ENCODE results near the gene DCST1.

DCST1 gene

DNA sequence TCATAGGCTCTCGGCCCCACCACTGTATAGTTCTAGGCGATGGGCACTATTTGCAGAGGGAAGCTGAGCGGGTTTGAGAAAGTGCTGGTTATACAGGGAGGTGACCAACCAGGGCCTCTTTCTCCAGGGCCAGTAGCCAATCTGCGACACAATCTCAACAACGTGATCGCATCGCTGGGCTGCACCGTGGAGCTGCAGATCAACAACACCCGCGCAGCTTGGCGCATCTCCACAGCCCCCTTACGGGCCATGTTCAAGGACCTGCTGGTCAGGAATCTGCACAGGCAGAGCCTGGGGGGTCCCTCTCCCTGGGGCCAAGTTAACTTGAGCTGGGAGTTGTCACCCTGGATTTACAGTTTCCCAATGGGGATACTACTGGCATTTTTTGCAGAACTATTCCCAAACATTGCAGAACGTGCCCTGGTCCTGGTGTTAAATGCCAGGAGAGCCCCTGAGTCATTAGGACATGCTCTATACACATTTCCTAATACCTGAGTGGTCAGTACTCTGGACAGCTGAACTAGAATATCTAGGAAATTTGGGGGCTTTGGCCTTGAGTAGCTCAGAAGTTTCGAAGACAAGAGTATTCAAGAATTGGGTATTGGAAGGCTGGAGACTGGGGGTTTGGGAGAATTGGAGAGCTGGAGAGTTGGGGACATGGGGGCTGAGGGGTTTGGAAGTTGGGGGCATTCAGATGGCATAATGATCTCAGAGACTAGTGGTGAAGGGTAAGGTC is 6.9 kb downstream of the DCST1 start:
- Histone ChIP-seq H3K27me3 (no peaks in the 10 kb centered on the region), H3K9me3 (no peaks in the 10 kb centered on the region), H3K27ac (no peak overlapping the region), H4K20me1 (no peaks in the 10 kb centered on the region), H3K36me3 (no peaks in the 10 kb centered on the region), H3K9ac (no peak overlapping the region), H3K4me3 (no peak overlapping the region), H3K4me1 (peaks cover 67% of the 10 kb centered on the region), H3K4me2 (peak overlapping the region; percentile 56)
- no peak for TF ChIP-seq Cebpa-rat (IDR thresholded peaks at IDR 0.05)

DNA sequence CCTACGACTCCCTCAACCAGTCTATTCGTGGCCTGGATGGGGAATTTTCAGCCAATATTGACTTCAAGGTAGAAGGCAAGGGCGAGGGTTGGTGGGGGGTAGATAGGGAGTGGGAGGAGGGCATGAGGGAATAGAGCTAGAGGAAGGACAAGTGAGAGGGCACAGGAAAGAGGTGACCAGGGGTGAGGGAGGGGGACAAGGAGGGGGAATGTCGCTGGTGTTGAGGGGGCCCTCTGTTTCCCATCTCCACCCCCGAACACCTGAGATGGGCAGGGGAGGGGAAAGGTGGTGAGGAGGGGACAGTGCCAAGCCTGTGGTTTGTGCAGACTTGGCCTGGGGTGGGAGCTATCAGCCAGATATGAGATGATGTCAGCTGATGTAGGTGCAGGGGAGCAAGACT is 9.2 kb downstream of the DCST1 start:
- no peaks in the 10 kb centered on the region for H3K9me3 ChIP-seq
- TF ChIP-seq Cebpa-rat (IDR thresholded peaks at IDR 0.05): no peak
- no peak overlapping the region for H3K4me3 ChIP-seq
- no peaks in the 10 kb centered on the region for H4K20me1 ChIP-seq
- H3K36me3 ChIP-seq: no peaks in the 10 kb centered on the region
- H3K9ac ChIP-seq: no peak overlapping the region
- no peak overlapping the region for H3K27ac ChIP-seq
- H3K4me2 ChIP-seq: peak overlapping the region; percentile 59
- peaks cover 67% of the 10 kb centered on the region for H3K4me1 ChIP-seq
- H3K27me3 ChIP-seq: no peaks in the 10 kb centered on the region

DNA sequence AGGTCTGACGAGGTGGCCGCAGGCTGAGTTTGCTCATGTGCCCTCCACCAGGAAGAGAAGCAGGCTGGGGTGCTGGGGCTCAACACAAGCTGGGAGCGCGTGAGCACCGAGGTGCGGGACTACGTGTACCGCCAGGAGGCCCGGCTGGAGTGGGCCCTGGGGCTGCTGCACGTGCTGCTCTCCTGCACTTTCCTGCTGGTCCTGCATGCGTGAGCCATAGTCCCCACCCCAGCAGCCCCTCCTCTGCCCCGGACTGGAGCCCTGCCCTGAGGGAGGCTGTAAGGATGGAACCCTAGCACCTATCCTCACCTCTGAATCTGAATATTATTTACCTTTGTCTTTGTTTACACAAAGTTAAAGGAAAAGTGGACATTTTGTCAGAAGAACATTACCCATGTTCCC is 9.7 kb downstream of the DCST1 start:
- Histone ChIP-seq H3K36me3 (no peaks in the 10 kb centered on the region), H3K27ac (no peak overlapping the region), H3K4me3 (no peak overlapping the region), H3K9me3 (no peaks in the 10 kb centered on the region), H3K9ac (no peak overlapping the region), H3K27me3 (no peaks in the 10 kb centered on the region), H3K4me2 (peak overlapping the region; percentile 59), H3K4me1 (peaks cover 66% of the 10 kb centered on the region), H4K20me1 (no peaks in the 10 kb centered on the region)
- no peak for TF ChIP-seq Cebpa-rat (IDR thresholded peaks at IDR 0.05)

DNA sequence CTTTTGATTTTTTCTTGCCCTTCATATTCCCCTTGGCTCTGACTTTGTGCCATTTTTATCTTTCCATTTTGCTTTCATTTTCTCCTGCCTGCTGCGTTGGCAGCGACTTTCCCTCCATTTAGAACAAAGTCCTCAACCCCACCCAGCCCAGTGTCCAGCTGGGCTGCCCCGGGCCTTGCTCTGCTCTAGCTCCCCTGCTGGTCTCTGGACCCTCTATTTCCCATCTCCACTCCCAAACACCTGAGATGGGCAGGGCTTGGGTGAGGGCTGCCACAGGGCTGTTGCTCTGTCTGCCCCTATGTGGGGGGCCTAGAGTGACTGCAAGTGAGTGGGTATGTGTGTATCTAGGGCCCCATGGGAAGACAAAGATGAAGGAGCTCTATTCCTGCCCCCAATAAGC is 10.2 kb downstream of the DCST1 start:
- no peaks in the 10 kb centered on the region for H3K9me3 ChIP-seq
- no peaks in the 10 kb centered on the region for H4K20me1 ChIP-seq
- H3K36me3 ChIP-seq: no peaks in the 10 kb centered on the region
- no peak overlapping the region for H3K4me3 ChIP-seq
- H3K27me3 ChIP-seq: no peaks in the 10 kb centered on the region
- H3K27ac ChIP-seq: no peak overlapping the region
- peaks cover 61% of the 10 kb centered on the region for H3K4me1 ChIP-seq
- H3K4me2 ChIP-seq: peak overlapping the region; percentile 59
- no peak for TF ChIP-seq Cebpa-rat (IDR thresholded peaks at IDR 0.05)
- H3K9ac ChIP-seq: no peak overlapping the region

DNA sequence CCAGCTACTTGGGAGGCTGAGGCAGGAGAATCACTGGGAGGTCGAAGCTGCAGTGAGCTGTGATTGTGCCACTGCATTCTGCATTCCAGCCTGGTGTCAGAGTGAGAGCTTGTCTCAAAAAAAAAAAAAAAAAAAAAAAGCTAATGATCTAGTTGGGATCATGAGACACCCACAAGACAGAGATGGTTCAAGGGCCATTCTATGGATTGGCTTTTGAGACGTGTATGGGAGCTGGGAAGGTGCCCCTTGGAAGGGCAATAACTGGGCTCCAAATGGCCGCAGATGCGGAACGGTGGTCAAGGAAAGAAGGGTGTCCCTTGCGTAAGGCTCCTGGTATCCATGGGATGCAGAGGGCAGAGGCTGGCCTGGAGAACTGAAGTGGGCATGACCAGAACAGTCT is 10.7 kb downstream of the DCST1 start:
- H3K36me3 ChIP-seq: no peaks in the 10 kb centered on the region
- H3K4me1 ChIP-seq: peaks cover 56% of the 10 kb centered on the region
- H4K20me1 ChIP-seq: no peaks in the 10 kb centered on the region
- no peak overlapping the region for H3K4me3 ChIP-seq
- no peaks in the 10 kb centered on the region for H3K27me3 ChIP-seq
- H3K9me3 ChIP-seq: no peaks in the 10 kb centered on the region
- peak overlapping the region; percentile 59 for H3K4me2 ChIP-seq
- TF ChIP-seq Cebpa-rat (IDR thresholded peaks at IDR 0.05): no peak
- H3K9ac ChIP-seq: no peak overlapping the region
- H3K27ac ChIP-seq: no peak overlapping the region

DNA sequence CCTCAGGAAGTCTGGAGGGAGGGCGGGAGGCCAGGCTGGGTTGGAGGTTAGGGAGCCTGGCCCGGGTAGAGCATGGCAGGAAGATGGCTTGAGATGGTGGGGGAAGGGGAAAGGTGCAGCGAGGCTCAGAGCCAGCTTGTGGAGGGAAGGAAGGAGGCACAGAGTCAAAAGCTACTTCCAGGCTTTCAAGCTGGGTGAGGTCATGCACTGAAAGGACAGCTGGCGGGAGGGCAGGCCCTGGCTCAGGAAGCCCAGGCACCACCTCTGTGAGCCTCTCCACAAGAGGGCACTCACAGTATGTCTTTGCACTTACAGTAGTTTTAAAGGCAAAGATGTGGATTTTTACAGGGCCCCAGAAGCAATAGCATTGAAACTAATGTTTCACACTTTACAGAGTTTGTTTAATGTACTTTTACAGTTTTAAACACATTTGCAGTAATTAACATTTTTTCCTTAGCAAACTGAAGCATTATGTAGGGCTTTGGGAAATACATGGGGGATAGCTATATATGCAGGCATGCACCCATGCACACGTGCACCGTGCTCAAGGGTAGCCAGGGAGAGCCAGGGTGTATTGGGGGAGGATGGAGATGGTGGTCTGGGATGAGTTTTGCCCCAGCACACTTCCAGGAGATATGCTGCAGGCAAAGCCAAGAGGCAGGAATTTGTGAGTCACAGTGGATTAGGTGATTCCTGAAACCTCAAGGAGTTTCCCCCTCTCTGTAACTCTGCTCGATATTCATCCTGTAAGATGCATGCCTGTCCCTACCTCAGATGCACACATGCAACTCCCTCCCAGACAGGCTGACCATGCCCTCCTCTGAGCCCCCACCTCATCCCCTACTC is 11.4 kb downstream of the DCST1 start:
- no peaks in the 10 kb centered on the region for H4K20me1 ChIP-seq
- peak overlapping the region; percentile 32 for H3K4me2 ChIP-seq
- no peak for TF ChIP-seq Cebpa-rat (IDR thresholded peaks at IDR 0.05)
- no peak overlapping the region for H3K27ac ChIP-seq
- H3K27me3 ChIP-seq: no peaks in the 10 kb centered on the region
- H3K4me1 ChIP-seq: peaks cover 57% of the 10 kb centered on the region
- H3K36me3 ChIP-seq: no peaks in the 10 kb centered on the region
- no peaks in the 10 kb centered on the region for H3K9me3 ChIP-seq
- H3K4me3 ChIP-seq: no peak overlapping the region
- no peak overlapping the region for H3K9ac ChIP-seq

DNA sequence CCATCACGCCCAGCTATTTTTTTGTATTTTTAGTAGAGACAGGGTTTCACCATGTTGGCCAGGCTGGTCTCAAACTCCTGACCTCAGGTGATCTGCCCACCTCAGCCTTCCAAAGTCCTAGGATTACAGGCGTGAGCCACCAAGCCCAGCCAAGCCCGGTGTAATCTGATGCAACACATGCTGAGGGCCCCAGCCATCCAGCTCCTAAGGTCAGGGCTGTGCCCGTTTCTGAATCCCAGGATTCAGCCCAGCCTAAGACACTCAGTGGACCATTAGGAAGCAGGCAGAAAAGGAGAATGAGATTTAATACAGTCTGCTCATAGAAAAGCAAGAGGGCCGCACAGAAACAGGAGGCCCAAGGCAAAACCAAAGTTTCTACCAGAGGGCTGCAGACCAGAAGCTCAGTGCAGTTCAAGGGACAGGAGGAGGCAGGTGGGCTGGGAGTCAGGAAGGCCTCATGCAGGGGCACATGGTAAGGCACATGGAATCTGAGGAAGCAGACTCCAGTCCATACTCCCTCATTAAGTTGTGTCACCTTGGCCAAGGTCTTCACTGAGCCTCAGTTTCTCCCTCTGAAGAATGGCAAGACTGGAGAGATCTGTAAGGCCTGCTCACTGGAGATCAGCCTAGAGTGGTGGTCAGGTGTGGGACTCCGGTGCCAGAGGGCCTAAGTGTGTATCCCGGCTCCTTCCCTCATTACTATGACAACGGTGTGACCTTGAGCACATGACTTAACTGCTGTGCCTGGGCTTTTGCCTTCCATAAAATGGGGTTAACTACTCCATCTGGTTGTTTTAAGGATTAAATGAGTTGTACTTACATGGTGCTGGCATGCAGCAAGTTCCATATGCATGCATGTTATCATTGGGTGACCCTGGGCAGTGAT is 15.1 kb downstream of the DCST1 start:
- no peak overlapping the region for H3K9ac ChIP-seq
- H3K4me1 ChIP-seq: peaks cover 47% of the 10 kb centered on the region
- H3K27ac ChIP-seq: no peak overlapping the region
- no peak for TF ChIP-seq Cebpa-rat (IDR thresholded peaks at IDR 0.05)
- no peak overlapping the region for H3K4me2 ChIP-seq
- H3K27me3 ChIP-seq: no peaks in the 10 kb centered on the region; the same call in 1 of the 2 replicates
- H3K9me3 ChIP-seq: no peaks in the 10 kb centered on the region
- peaks cover 1% of the 10 kb centered on the region; the same call in 1 of the 2 replicates for H3K36me3 ChIP-seq
- H3K4me3 ChIP-seq: no peak overlapping the region
- peaks cover 20% of the 10 kb centered on the region for H4K20me1 ChIP-seq

DNA sequence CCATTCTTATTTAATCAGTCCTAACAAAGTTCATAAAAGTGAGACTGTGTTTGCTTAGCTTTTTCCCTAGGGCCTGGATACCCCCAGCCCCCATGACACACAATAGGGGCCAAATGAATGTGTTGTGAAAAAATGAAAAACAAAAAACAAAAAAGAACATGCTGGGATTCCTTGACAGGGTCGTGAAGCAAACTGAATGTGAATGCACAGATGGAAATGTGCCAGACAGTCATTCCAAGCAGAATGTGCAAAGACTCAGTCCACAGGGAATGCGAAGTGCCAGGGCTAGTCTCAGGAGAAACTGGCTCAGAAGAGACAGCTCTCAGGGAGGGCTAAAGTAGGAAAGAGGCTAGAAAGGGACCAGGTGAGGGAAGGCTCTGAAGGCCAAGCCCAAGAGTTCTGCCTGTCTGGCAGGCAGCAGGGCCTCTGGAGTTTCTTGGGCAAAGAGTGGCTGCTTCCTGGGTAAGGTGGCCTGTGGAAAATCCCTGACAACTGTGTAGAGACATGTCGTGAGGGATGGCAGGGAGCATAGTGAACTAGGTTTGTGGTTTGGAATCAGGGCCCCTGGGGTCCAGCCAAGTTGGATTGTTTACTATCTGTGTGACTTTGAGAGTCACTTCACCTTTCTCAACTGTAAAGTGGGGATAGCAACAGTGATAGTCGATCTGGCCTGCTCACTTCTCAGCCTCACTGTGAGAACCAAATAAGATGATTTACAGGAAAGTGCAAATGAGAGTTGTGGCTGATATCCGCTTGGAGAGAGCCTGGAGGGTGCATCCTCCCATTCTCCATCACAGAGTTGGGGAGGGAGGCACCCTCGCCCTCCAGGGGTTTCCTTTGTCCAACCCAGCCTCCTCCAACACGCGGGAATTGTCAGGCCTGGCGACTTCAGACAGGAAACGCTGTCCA is 16.3 kb downstream of the DCST1 start:
- peaks cover 46% of the 10 kb centered on the region for H3K4me1 ChIP-seq
- peak overlapping the region; percentile 85; the same call in 1 of the 2 replicates for H3K9ac ChIP-seq
- H3K9me3 ChIP-seq: no peaks in the 10 kb centered on the region
- peak overlapping the region; percentile 100 for H3K4me2 ChIP-seq
- H3K27me3 ChIP-seq: no peaks in the 10 kb centered on the region; the same call in 1 of the 2 replicates
- H4K20me1 ChIP-seq: peaks cover 26% of the 10 kb centered on the region
- H3K27ac ChIP-seq: no peak overlapping the region
- peak overlapping the region; percentile 87 for H3K4me3 ChIP-seq
- peaks cover 12% of the 10 kb centered on the region for H3K36me3 ChIP-seq
- no peak for TF ChIP-seq Cebpa-rat (IDR thresholded peaks at IDR 0.05)
